ENCODE measurements around the gene LAMC1. TPM values are rescaled to one million over a fixed set of nuclear protein-coding genes. Genes with fewer than 3 reads are reported as not detected.

LAMC1 gene
- total and polyA plus RNA-seq, 2 donors (not counting 1 experiment from before 2014, with no cell fraction given): 408 to 604 TPM

DNA sequence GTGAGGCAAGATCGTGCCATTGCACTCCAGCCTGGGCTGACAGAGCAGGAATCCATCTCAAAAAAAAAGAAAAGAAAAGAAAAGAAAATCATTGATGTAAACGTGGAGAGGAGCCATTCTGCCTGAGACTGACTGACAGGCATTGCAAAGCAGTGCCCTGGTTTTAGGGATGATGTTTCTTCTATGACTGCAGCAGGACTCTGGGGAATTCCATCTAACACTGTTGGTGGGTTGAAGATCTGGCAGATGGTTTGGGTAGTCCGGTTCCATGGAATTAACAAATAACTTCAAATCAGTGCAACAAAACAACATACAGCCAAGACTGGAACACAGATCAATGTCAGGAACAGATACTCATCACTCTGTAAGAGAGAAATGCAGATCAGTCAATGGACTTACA, 145.1 kb downstream of the LAMC1 start:
- H3K4me1 ChIP-seq (ENCODE audit: control insufficient read depth, extremely low read depth, insufficient read depth, low read length): peaks cover 11% of the 10 kb centered on the region
- H3K9ac ChIP-seq (ENCODE audit: insufficient read depth, low read length): no peak overlapping the region
- no peaks in the 10 kb centered on the region for H3K27me3 ChIP-seq (ENCODE audit: control insufficient read depth, insufficient read depth, low read length)
- no peaks in the 10 kb centered on the region for H3K9me3 ChIP-seq (ENCODE audit: control insufficient read depth, insufficient read depth, low read depth, low read length)
- H2AFZ ChIP-seq (ENCODE audit: low read length): no peak overlapping the region
- no peak overlapping the region for H3K4me2 ChIP-seq (ENCODE audit: extremely low read depth, insufficient read depth, low read length)
- no peak overlapping the region for H3K27ac ChIP-seq (ENCODE audit: insufficient read depth, low read length)
- H3K36me3 ChIP-seq (ENCODE audit: control insufficient read depth, insufficient read depth, low read length): no peaks in the 10 kb centered on the region
- TF ChIP-seq, protein P1, sequence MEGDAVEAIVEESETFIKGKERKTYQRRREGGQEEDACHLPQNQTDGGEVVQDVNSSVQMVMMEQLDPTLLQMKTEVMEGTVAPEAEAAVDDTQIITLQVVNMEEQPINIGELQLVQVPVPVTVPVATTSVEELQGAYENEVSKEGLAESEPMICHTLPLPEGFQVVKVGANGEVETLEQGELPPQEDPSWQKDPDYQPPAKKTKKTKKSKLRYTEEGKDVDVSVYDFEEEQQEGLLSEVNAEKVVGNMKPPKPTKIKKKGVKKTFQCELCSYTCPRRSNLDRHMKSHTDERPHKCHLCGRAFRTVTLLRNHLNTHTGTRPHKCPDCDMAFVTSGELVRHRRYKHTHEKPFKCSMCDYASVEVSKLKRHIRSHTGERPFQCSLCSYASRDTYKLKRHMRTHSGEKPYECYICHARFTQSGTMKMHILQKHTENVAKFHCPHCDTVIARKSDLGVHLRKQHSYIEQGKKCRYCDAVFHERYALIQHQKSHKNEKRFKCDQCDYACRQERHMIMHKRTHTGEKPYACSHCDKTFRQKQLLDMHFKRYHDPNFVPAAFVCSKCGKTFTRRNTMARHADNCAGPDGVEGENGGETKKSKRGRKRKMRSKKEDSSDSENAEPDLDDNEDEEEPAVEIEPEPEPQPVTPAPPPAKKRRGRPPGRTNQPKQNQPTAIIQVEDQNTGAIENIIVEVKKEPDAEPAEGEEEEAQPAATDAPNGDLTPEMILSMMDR (conservative IDR thresholded peaks at IDR 0.05 in 1 of 2, IDR thresholded peaks at IDR 0.05 in 1 of 2; ENCODE audit: low read depth in 1 of 2, low read length in 2 of 2): no peak
- no peak for TF ChIP-seq EZH2 (IDR thresholded peaks at IDR 0.05; ENCODE audit: low read length, missing control alignments)
- DNase-seq (ENCODE audit: low read depth in 2 of 2): no peak
- H4K20me1 ChIP-seq (ENCODE audit: control insufficient read depth, extremely low read depth, insufficient read depth, low read length): no peaks in the 10 kb centered on the region
- H3K79me2 ChIP-seq (ENCODE audit: control insufficient read depth, insufficient read depth, low read length): no peaks in the 10 kb centered on the region
- H3K4me3 ChIP-seq (replicated peaks in 1 of 4; ENCODE audit: control extremely low read depth in 1 of 4, insufficient read depth in 1 of 4, low read depth in 3 of 4, low read length in 4 of 4): no peak overlapping the region

DNA sequence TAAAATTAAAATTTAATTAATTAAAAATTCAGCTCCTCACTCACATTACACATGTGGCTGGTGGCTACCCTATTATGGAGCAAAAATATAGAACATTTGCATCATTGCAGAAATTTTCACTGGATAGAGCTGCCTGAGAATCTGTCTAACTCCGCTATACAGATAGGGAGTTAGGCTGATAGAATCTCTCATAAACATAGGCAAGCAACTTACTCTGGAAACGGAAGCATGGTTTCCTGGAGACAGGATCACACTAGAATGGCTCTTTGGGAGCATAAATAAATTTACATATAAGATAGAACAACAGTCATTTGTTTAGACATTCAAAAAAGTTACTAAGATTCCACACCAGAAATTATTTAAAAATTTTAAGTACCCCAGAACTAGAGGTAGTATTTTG, 150.6 kb downstream of the LAMC1 start:
- H3K9ac ChIP-seq (ENCODE audit: insufficient read depth, low read length): no peak overlapping the region
- H3K4me1 ChIP-seq (ENCODE audit: control insufficient read depth, extremely low read depth, insufficient read depth, low read length): no peaks in the 10 kb centered on the region
- no peak for DNase-seq (ENCODE audit: low read depth in 2 of 2)
- no peak overlapping the region for H3K4me3 ChIP-seq (replicated peaks in 1 of 4; ENCODE audit: control extremely low read depth in 1 of 4, insufficient read depth in 1 of 4, low read depth in 3 of 4, low read length in 4 of 4)
- no peaks in the 10 kb centered on the region for H3K9me3 ChIP-seq (ENCODE audit: control insufficient read depth, insufficient read depth, low read depth, low read length)
- H3K36me3 ChIP-seq (ENCODE audit: control insufficient read depth, insufficient read depth, low read length): no peaks in the 10 kb centered on the region
- no peaks in the 10 kb centered on the region for H3K27me3 ChIP-seq (ENCODE audit: control insufficient read depth, insufficient read depth, low read length)
- no peak overlapping the region for H3K27ac ChIP-seq (ENCODE audit: insufficient read depth, low read length)
- TF ChIP-seq, protein P1 (conservative IDR thresholded peaks at IDR 0.05 in 1 of 2, IDR thresholded peaks at IDR 0.05 in 1 of 2; ENCODE audit: low read depth in 1 of 2, low read length in 2 of 2): no peak
- no peaks in the 10 kb centered on the region for H3K79me2 ChIP-seq (ENCODE audit: control insufficient read depth, insufficient read depth, low read length)
- H3K4me2 ChIP-seq (ENCODE audit: extremely low read depth, insufficient read depth, low read length): no peak overlapping the region
- H2AFZ ChIP-seq (ENCODE audit: low read length): no peak overlapping the region
- no peaks in the 10 kb centered on the region for H4K20me1 ChIP-seq (ENCODE audit: control insufficient read depth, extremely low read depth, insufficient read depth, low read length)

DNA sequence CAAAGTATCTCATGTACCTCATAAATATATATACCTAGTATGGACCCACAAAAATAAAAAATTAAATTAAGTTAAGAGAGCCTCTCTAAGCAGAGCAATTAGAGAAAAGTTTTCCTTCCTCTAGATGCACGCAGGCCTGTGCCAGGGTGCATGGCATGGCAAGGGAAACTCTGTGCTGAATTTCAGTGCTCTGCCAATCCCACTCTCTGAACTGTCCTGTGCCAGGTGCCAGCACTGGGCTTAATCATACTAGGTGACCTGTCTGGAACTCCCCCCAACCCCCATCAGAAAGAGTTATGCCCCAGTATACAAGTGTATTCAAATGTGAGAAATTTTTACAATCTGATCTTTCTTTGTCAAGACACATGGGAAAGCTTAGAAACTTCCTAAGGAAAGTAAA, 152.4 kb downstream of the LAMC1 start:
- Histone ChIP-seq H3K9ac (ENCODE audit: insufficient read depth, low read length) (no peak overlapping the region), H3K27me3 (ENCODE audit: control insufficient read depth, insufficient read depth, low read length) (no peaks in the 10 kb centered on the region), H4K20me1 (ENCODE audit: control insufficient read depth, extremely low read depth, insufficient read depth, low read length) (no peaks in the 10 kb centered on the region), H3K4me2 (ENCODE audit: extremely low read depth, insufficient read depth, low read length) (no peak overlapping the region), H3K9me3 (ENCODE audit: control insufficient read depth, insufficient read depth, low read depth, low read length) (no peaks in the 10 kb centered on the region), H3K4me3 (replicated peaks in 1 of 4; ENCODE audit: control extremely low read depth in 1 of 4, insufficient read depth in 1 of 4, low read depth in 3 of 4, low read length in 4 of 4) (no peak overlapping the region), H2AFZ (ENCODE audit: low read length) (no peak overlapping the region), H3K79me2 (ENCODE audit: control insufficient read depth, insufficient read depth, low read length) (no peaks in the 10 kb centered on the region), H3K36me3 (ENCODE audit: control insufficient read depth, insufficient read depth, low read length) (no peaks in the 10 kb centered on the region), H3K27ac (ENCODE audit: insufficient read depth, low read length) (no peak overlapping the region), H3K4me1 (ENCODE audit: control insufficient read depth, extremely low read depth, insufficient read depth, low read length) (no peaks in the 10 kb centered on the region)
- no peak for DNase-seq (ENCODE audit: low read depth in 2 of 2)
- TF ChIP-seq, protein P1 (conservative IDR thresholded peaks at IDR 0.05 in 1 of 2, IDR thresholded peaks at IDR 0.05 in 1 of 2; ENCODE audit: low read depth in 1 of 2, low read length in 2 of 2): no peak
- TF ChIP-seq EZH2 (IDR thresholded peaks at IDR 0.05; ENCODE audit: low read length, missing control alignments): no peak

Data from fibroblast of lung (primary cell).